ENCODE measurements around the gene THAP11.
"Not testable (repeated sequence)": the region's sequence is repeated elsewhere in the genome, so short reads cannot be mapped to it uniquely, and the experiment has no call there.

The THAP11 gene

DNA sequence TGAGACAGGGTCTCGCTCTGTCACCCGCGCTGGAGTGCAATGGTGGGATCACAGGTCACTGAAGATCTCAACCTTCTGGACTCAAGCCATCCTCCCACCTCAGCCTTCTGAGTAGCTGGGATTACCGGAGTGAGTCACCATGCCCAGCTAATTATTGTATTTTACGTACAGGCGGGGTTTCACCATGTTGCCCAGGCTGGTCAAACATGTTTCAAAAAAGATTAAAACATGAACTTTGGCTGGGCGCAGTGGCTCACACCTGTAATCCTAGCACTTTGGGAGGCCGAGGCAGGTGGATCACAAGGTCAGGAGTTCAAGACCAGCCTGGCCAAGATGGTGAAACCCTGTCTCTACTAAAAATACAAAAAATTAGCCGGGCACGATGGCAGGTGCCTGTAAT, 4.9 kb upstream of the THAP11 start:
- not testable (repeated sequence) for DNase-seq (ENCODE audit: low spot score)

DNA sequence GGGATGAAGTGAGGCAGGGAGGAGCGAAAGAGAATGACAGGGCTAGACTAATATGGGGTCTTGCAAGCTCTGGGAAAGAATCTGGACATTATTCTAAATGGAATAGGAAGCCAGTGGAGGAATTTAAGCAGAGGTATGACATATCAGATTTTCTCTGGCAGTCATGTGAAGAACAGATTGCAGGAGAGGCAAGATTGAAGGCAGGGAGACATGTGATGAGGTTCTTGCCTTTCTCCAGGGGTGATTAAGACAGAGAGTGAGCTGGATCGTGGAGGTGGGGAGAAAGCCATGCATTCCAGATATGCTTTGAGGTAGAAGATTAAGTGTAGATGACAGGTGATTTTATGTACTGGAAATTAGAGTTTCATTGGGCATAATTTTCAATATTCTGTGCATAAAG, 4.3 kb upstream of the THAP11 start:
- DNase-seq (ENCODE audit: low spot score) = no peak

DNA sequence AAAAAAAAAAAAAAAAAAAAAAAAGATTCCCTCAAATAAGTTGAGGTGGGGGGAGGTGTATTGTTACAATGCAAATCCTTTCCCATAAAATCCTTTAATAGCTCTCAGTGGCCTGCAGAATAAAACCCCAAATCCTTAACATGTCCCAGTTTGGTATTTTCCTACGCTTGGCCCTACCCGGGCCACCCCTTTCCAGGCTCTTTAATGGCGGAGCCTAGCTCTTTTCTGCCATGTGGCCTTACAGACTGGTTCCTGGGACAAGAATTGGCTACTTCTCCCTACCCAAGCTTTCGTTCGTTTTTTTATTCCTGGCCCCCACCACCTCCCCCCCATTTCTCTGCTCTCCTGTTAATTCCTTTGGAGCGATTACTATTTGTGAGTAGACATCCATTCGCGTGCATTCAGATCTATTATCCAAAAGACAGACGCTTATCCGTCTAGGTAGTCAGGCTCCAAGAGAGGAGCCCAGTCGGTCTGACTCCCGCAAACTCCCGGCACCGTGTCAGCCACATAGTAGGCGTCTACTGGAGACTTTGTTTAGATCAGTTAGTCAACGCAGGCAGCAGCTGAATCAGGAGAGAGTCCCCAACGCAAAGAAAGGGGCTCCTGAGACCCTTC, 813 bp upstream of the THAP11 start:
- DNase-seq (ENCODE audit: low spot score) = no peak

DNA sequence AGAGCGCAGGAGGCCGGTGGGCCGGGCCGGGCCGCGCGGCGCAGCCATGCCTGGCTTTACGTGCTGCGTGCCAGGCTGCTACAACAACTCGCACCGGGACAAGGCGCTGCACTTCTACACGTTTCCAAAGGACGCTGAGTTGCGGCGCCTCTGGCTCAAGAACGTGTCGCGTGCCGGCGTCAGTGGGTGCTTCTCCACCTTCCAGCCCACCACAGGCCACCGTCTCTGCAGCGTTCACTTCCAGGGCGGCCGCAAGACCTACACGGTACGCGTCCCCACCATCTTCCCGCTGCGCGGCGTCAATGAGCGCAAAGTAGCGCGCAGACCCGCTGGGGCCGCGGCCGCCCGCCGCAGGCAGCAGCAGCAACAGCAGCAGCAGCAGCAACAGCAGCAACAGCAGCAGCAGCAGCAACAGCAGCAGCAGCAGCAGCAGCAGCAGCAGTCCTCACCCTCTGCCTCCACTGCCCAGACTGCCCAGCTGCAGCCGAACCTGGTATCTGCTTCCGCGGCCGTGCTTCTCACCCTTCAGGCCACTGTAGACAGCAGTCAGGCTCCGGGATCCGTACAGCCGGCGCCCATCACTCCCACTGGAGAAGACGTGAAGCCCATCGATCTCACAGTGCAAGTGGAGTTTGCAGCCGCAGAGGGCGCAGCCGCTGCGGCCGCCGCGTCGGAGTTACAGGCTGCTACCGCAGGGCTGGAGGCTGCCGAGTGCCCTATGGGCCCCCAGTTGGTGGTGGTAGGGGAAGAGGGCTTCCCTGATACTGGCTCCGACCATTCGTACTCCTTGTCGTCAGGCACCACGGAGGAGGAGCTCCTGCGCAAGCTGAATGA, 606 bp downstream of the THAP11 start:
- DNase-seq (ENCODE audit: low spot score) = peak; percentile 51

DNA sequence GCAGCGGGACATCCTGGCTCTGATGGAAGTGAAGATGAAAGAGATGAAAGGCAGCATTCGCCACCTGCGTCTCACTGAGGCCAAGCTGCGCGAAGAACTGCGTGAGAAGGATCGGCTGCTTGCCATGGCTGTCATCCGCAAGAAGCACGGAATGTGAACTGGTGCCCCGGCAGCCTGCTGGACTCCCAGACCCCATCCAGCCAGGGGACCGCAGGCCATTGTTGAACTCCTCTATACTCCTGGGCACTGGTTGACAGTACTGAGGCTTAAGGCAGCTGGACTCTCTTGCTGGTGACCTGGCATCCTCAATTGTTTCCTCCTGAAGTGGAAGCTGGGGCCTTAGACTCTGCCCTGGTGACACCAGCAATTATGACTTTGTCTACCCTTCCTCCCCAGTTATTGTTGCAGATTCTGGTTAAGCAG, 1.2 kb downstream of the THAP11 start:
- DNase-seq (ENCODE audit: low spot score) = no peak

DNA sequence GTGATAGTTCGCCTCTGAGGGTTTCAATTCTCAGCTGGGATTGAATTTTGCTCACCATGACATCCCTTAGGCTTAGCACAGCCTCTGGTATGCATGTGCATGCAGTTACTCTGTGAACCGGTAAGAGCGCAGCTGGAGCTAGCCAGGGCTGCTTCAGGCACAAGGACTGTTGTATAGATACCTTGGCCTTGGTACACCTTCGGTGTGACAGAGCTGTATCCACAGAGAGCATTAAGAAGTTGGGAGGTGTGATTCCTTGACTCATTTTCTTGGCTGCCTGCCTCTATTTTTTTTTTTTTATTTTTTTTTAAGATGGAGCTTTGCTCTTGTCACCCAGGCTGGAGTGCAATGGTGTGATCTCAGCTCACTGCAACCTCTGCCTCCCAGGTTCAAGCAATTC, 2.4 kb downstream of the THAP11 start:
- no peak for DNase-seq (ENCODE audit: low spot score)

DNA sequence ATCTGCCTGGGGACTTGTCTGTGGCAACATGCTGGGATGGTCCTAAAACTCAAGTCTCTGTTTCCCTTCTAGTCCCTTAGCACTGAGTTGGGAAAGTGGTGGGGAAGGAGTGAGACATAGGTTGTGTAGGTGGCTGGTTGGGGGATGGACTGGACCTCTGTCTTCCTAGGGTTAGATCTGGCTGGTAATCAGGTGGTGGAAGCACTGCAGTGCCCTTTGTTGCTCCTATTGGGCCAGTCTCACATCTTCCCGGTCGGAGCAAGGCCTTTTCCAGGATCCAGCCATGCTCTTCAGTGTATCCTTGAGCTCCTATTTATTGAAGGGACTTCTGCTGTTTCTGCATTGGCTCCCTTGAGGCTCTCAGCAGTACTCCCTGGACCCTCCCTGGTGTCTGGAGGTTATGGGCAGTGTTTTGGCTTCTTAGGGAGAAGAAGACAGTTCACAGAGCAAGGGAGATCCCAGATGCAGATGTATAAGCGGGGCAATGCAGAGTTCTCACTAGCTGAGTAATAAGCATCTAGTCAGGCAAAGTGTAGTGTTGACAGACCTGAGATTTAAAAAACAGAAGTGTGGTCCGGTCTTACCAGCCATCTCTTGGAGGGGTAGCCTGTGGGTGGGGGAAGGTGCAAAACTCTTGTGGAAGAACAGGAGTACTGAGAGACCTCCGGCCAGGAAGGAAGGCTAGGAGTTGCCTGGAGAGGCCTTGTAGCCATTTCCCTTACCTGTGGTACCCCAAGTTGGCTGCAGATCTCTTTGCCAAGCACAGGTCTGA, 3.4 kb downstream of the THAP11 start:
- DNase-seq (ENCODE audit: low spot score) = no peak

DNA sequence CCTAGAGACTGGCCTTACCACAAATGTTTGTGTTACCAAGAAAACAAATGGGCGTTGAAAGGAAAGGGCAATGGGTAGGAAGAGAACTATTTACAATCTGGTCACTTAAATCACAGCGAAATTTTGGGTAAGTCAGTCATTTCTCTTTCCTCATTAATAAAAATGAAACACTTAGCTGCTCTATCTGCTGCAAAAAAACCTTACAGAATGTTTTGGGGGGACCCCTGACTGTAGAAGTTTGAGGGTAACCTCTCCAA, 3.9 kb downstream of the THAP11 start:
- no peak for DNase-seq (ENCODE audit: low spot score)

DNA sequence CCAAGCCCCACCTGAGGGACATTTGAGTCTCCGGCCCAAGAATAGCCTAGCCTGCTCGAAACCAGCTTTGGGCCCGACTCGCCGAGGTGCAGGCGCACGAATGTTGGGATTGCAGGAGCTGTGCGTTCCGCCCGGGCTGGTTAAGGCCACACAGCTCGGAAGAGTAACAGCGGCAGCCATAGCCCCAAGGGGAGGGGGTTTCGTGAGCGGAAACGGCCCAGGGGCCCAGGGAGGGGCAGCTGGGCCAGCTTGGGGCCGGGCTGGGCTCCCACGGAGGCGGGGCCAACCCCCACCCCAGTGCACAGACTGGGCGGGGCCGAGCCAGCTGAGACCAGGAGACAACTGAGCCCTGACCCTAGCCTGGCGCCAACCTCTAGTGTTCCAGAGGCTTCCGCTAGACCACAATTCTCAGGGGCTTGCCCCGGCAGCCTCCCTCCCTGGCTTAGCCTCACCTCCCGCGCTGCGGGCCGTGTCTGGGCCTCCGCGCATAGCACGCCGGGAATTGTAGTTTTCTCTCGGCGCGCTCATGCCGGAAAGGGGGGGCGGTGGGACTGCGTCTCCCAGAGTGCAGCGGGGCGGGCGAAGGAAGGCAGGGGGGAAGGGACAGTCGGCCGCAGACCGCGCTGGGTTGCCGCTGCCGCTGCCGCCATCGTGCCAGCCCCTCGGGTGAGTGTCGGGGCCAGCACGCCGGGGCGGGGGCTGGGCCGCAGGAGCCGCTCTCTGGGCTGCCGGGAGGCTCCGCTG, 4.4 kb downstream of the THAP11 start, which contains the start of gene NUTF2:
TSS of gene NUTF2 (plus strand) at position 614 of the 744 bp plus-strand sequence. CDS start 18,198 bp downstream, outside the sequence.
- peak; percentile 95 for DNase-seq (ENCODE audit: low spot score)

DNA sequence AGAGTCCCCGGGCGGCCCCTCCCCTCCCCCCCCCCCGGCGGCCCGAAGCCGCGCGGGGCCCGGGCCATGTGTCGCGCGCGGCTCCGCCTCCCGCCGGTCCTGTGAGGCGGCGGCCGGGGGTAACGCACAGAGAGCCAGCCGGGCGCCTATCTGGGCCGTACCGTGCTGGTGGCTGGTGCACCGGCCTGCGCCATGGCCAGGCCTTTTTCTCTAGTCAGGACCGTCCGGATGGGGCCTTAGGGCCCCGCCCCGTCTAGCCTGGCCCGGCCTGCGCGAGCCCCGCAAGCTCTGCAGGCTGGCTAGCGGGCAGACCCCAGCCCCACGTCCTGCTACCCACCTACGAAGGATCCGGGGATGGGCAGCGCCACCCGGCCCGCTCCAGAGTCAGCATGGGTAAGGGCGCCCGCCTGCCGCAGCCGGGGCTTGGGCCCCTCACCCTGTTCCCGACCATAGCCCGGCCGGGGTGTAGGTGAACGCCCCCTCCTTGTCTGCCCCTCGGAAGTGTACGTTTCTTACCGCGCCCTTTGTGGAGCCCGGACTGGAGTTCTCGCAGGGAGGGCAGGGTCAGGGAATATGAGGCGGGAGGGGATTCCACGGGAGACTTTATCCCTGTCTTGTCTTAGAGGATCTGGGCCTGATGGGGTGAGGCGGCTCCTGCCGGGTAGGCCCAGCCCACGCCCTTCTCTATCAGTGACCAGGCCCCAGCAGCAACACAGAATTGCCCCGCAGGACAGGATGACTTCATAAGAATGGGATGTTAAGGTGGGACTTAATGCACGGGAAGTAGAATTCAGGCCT, 5.1 kb downstream of the THAP11 start, which contains the start of gene CENPT:
TSS of gene CENPT (minus strand) at position 630 of the 798 bp plus-strand sequence. CDS start 13,834 bp downstream, outside the sequence.
- no peak for DNase-seq (ENCODE audit: low spot score)

DNA sequence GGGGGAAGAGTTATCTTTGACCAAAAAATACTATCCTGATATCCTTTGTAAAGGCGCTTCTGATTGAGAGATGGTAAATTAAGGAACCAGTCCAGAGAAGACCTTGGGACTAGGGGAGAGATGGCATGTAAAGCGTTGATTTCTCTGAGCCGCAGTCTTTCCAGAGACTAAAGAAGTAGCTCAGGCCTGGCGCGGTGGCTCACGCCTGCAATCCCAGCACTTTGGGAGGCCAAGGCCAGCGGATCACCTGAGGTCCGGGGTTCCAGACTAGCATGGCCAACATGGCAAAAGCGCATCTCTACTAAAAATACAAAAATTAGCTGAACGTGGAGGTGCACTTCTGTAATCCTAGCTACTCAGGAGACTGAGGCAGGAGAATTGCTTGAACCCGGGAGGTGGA, 6.0 kb downstream of the THAP11 start:
- DNase-seq (ENCODE audit: low spot score) = no peak

DNA sequence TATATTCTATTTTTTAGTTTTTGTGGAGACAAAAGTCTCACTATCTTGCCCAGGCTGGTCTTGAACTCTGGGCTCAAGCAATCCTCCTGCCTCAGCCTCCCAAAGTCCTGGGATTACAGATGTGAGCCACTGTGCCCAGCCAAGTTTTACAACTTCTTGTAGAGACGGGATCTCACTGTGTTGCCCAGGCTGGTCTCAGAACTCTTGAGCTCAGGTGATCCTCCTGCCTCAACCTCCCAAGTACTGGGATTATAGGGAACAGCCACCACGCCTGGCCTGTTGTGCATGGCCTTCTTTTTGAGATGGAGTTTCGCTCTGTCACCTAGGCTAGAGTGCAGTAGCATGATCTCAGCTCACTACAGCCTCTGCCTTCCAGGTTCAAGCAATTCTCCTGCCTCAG, 11.6 kb downstream of the THAP11 start:
- DNase-seq (ENCODE audit: low spot score) = no peak

DNA sequence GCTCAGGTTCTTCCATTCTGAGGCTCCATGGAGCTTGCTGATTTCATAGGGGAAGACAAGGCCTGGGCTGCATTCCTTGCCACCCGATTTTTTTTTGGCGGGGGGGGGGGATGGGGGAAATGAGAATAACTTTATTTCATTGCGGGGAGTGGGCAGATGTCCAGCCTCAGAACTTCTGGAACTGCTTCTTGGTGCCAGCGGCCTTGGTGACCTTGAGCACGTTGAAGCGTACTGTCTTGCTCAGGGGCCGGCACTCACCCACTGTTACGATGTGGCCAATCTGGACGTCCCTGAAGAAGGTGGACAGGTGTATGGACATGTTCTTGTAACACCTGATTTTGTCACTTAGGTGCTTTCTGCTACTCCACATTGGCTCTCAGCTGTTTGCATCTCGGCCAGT, 13.7 kb downstream of the THAP11 start:
- no peak for DNase-seq (ENCODE audit: low spot score)

DNA sequence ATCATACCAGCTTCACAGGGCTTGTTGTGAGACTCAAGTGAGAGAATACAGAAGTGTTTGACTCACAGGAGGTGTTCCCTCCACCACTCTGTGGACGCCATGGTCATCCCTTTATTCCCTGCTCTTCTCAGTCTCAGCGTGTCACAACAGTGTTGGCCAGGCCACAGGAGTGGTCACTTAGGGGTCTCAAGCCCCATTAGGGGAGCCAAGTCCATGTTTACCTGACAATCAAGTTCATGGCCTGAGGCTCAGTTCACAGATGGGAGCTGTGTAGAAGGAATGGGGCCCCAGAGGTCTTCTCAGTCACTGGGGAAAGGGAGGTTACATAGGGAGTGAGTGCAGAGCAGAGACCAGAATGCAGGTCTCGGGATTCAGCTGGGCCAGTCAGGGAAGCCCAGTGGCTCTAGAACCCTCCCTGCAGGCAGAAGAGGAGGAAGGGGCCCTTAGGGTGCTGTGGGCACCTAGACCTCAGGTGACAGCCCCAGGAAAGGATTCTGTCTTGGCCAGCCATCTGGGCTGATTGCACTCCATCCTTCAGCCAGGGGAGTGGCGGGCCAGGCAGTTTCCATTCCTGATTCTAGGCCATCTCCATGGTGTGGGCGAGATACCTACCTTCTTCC, 14.9 kb downstream of the THAP11 start:
- DNase-seq (ENCODE audit: low spot score) = no peak

DNA sequence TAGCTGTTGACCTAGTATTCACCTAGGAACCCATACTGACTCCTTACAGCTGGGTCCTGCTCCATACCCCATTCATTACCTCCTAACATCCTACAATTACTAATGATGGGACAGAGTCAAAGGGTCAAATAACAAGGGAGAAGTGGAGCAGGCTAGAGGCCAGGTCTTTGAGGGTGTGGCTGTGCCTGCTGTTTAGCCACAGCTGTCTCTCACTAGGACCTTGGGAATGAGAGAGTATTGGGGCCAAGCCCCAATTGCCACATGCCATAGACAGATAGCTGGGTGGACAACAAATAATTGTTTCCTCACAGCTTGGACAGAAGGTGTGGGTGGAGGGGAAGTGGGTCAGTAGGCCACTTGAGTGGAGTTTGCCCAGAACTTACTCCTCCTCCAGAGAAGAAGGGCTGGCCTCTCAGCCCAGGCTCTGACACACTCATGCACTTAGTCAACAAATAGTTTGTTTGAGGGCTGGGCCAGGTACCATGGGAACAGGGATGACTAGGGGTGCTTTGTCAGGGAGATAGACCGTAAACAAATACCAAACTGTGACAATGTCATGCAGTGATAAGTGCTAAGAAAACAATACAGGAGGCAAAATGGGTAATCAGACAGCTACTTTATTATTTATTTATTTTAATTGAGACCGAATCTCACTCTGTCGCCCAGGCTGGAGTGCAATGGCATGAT, 15.6 kb downstream of the THAP11 start:
- DNase-seq (ENCODE audit: low spot score) = no peak

DNA sequence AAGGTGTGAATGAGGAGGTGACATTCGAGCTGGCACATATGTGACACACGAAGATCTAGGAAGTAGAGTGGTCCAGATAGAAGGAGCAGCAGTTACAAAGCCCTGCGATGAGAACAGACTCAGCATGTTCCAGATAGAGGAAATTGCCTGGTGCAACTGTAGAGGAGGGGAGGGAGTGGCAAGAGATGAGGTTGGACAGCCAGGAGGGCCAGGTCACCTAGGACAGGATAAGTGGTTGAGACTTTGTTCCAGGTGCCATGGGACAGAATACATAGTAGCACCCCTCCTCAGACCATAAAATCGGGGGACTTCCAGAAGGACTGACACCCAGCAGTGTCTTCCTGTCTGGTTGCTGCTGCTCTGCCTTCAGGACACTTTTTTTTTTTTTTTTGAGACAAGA, 16.4 kb downstream of the THAP11 start:
- DNase-seq (ENCODE audit: low spot score) = no peak

DNA sequence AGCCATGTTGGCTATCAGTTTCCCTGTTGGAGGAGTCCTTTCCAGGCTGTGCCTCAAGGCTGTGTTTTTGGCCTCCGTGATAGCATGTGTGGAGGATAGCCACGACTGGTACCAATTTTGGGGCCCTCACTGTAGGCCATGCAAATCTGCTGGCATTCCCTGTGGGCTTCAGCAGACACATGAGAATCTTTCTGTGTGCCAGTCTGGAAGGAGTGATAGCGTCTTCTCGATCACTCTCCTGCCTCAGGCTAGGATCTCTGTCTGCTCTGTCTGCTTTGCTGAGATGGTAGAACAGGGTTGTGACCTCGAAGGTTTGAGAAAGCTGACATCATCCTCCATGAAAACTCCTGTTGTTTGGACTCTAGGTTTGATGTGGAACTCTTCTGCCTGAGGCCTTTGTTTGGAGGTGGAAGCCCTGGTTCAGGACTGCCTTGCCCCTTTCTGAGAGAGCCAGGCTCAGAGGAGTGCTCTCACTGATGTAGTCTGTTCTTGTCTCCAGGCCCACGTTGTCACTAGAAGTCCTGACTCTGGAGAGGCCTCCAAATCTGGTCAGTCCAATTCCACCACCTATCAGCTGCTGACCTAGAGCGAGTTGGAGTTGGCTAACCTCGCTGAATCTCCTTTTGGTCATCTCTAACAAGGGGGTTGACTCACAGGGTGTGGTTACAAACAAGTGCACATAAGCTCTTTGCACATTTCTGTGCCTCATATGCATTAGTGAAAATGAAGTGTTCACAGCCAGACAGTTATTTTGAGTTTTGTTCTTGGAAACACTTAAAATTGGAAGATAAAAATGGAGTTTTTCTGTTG, 18.7 kb downstream of the THAP11 start:
- no peak for DNase-seq (ENCODE audit: low spot score)

DNA sequence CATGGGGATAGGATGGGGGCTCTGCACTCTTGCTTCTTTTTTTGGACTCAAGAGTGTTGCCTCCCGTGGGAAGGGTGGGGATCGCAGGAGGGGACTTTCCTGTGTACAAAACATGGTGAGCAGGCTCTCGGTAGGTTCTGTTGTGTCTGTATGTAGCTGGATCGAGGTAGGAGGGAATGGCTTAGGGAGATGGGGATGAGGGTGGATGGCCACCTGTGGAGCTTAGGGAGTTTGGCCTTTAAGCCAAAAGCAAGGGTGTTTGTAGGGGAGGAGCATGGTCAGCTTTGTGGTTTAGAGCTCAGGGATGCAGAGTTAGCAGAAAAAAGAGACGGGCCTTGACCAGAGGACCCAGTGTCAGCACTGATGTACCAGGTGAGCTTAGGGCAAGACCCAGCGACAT, 19.8 kb downstream of the THAP11 start:
- no peak for DNase-seq (ENCODE audit: low spot score)
